GM12875 (cell line): ENCODE measurements around the gene POLR3E.

Source experiments
- H3K4me3 ChIP-seq: one replicate; pipeline ENCODE4 v1.5.1; 2011; ENCODE audit warnings: low read depth, low read length, control low read depth
- TF ChIP-seq, protein P1 (sequence below): IDR thresholded peaks from 2 replicates; pipeline ENCODE4 v1.5.1; 2011; ENCODE audit warnings: low read depth, mild to moderate bottlenecking, control low read depth, inconsistent platforms, low read length, moderate library complexity, borderline replicate concordance; ENCODE audit not compliant: insufficient read depth

Gene POLR3E

DNA sequence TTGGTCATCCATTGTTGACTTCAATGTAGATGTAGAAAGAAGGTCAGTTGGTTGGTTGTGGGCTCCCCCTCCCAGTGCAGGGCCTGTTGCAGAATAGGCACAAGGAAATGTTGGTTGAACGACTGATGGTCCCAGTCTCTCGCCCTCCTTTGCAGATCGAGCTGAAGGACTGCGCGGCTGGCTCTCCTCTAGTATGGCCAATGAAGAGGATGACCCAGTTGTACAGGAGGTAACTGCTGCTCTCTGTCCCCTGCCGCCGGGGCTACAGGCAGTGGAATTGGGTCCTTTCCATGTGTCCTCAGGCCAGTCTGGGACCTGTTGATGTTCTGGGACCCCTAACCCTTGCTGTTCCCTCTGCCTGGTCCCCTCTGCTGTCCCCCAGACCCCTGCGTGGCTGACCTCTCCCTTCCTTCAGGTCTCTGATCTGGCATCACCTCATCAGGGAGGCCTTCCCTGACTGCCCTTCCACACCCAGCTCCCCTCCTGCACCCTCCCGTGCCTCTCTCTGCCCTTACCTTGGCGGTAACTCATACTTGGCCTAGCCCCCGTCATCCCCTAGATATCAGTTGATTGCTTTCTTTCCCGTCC, 5.7 kb downstream of the POLR3E start:
- H3K4me3 ChIP-seq: no peak overlapping the region
- TF ChIP-seq, protein P1, sequence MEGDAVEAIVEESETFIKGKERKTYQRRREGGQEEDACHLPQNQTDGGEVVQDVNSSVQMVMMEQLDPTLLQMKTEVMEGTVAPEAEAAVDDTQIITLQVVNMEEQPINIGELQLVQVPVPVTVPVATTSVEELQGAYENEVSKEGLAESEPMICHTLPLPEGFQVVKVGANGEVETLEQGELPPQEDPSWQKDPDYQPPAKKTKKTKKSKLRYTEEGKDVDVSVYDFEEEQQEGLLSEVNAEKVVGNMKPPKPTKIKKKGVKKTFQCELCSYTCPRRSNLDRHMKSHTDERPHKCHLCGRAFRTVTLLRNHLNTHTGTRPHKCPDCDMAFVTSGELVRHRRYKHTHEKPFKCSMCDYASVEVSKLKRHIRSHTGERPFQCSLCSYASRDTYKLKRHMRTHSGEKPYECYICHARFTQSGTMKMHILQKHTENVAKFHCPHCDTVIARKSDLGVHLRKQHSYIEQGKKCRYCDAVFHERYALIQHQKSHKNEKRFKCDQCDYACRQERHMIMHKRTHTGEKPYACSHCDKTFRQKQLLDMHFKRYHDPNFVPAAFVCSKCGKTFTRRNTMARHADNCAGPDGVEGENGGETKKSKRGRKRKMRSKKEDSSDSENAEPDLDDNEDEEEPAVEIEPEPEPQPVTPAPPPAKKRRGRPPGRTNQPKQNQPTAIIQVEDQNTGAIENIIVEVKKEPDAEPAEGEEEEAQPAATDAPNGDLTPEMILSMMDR: no peak

DNA sequence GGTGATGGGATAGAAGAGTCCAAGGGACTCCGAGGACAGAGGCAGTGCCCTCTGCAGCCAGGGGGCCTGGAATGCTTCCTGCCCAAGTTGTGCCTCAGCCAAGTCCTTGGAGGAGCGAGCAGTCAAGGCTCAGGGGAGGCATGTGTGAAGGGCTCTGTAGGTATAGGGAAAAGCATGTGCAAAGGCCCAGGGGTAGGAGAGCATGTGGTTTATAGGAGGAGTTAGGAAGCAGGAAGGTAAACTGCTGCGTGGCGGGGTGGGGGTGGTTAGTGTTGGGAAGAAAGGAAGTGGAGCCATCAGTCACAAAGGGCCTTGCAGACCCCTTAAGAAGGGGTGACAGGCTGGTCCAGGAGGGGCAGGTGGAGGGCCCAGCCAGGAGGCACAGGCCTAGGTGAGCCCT, 7.2 kb downstream of the POLR3E start:
- no peak overlapping the region for H3K4me3 ChIP-seq
- TF ChIP-seq, protein P1: no peak

DNA sequence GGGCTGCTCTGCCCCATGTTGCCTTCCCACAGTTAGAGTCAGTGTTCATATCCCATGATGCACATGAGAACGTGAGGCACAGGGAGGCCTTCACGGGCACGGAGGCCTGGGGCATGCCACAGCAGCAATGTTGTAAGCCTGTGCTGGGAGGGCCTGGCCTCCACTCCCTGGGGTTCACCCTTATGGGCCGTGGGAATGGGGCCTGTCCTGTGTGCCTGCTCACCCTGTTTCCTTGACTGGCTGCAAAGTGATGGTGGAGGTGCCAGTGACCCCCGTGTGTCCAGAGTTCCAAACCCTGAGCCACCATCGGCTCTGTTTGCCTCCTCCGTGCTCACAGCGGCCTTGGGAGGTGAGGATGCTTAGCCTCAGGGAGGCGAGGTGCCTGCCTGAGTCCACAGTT, 9.6 kb downstream of the POLR3E start:
- no peak overlapping the region for H3K4me3 ChIP-seq

DNA sequence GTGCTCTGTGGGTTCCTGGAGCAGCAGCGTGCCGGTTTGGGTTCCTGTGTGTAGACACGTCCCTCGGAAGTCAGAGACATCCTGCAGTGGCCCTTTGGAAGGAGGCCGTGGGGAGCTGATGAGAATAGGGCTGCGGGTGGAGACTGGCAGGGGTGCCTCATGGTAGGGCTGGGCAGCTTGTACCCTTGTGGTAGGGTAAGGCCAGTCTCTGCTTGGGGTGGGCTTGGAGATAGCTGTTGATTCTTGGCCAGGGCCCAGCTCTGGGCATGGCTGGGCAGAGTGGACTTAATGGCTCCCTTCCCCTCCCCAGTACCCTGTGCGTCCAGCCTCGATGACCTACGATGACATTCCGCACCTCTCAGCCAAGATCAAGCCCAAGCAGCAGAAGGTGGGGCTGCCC, 10.6 kb downstream of the POLR3E start:
- H3K4me3 ChIP-seq: no peak overlapping the region
- TF ChIP-seq, protein P1: no peak

More for the DNA sequence above, 9.6 kb downstream of the POLR3E start:
- TF ChIP-seq, protein P1: no peak

DNA sequence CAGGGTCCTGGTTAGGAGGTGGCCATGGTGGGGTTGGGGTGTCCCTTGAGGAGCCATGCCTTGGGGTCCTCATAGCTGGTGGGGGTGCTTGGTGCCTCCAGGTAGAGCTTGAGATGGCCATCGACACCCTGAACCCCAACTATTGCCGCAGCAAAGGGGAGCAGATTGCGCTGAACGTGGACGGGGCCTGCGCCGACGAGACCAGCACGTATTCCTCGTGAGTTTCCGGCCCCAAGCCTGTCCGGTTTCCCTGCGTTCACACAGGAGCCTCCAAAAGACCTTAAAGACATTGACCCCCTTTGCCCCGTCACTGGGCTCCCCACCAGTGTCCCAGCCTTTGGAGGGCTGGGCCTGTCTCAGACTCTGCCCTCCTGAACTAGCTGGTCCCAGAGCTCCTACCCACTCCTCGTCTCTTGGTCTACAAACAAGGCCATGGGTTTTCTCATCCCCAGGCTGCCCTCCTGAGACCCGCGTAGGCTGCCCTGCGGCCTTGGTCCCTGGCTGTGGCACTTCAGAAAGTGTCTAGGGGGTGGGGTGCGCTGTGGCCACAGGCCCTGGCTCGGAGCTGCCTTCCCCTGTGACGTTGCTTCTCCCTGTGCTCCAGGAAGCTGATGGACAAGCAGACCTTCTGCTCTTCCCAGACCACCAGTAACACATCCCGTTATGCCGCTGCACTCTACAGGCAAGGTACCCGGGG, 11.8 kb downstream of the POLR3E start:
- H3K4me3 ChIP-seq: no peak overlapping the region
- TF ChIP-seq, protein P1: no peak

DNA sequence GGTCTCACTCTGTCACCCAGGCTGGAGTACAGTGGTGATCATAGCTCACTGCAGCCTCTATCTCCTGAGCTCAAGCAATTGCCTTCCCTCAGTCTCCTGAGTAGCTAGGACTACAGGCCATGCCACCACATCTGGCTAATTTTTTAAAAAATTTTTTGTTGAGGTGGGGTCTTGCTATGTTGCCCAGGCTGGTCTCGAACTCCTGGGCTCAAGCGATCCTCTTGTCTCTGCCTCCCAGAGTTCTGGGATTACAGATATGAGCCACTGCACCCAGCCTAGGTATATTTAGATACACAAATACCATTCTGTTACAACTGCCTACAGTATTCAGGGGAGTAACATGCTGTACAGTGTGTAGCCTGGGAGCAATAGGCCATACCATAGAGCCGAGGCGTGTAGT, 14.3 kb downstream of the POLR3E start:
- TF ChIP-seq, protein P1: no peak
- no peak overlapping the region for H3K4me3 ChIP-seq
